ENCODE measurements around the gene MUC4. TPM values are rescaled to one million over a fixed set of nuclear protein-coding genes. Genes with fewer than 3 reads are reported as not detected.

The MUC4 gene
- total RNA-seq, 1 experiment from 2014 or later = 0.03 TPM

- Histone ChIP-seq H3K27ac (ENCODE audit: low read length) (no peak overlapping the region), H3K36me3 (ENCODE audit: control insufficient read depth, insufficient read depth, low read length) (no peaks in the 10 kb centered on the region), H3K4me3 (ENCODE audit: low read depth in 2 of 2, low read length in 2 of 2) (no peak overlapping the region), H3K27me3 (ENCODE audit: control insufficient read depth, insufficient read depth, low read length) (no peaks in the 10 kb centered on the region), H3K9me3 (ENCODE audit: control insufficient read depth, insufficient read depth, low read depth, low read length) (no peaks in the 10 kb centered on the region), H3K4me1 (ENCODE audit: control insufficient read depth, insufficient read depth, low read length) (no peaks in the 10 kb centered on the region)
- no peak for TF ChIP-seq POLR2AphosphoS5 (IDR thresholded peaks at IDR 0.05; ENCODE audit: low read depth, low read length)
- no peak for TF ChIP-seq REST (IDR thresholded peaks at IDR 0.05; ENCODE audit: insufficient read depth in 1 of 2, low read depth in 2 of 2, low read length in 1 of 2)
- no peak for TF ChIP-seq SIN3A (IDR thresholded peaks at IDR 0.05; ENCODE audit: borderline replicate concordance, insufficient read depth, low read depth, low read length)
- TF ChIP-seq TCF7L2 (IDR thresholded peaks at IDR 0.05; ENCODE audit: low read depth, low read length) = no peak
- TF ChIP-seq CTCF (IDR thresholded peaks at IDR 0.05) = no peak
- BruUV-seq (replicated peaks) = no TSS peak
- DNase-seq (ENCODE audit: low read depth, low spot score) (no peak), ATAC-seq (no peak)
- POLR2A ChIA-PET = interaction anchor here (0.5 kb wide), 1 partner anchor 66 kb away, joined by 10 read pairs; no protein-coding TSS in a partner anchor
- CTCF ChIA-PET = no interaction called here
- intact Hi-C loops (cut with micrococcal nuclease; ENCODE audit: unreplicated experiment) (no loop called here), in situ Hi-C loops (cut with HindIII; ENCODE audit: low pct_unique_long_range_greater_than_20kb, low sequenced_read_pairs) (no loop called here)
Measured at GRCh38 chr3:195807681-195808121, 4.0 kb downstream of the MUC4 start.

GRCh38 chr3:195806916-195807231 is 4.9 kb downstream of the MUC4 start:
- no peak overlapping the region for H3K4me3 ChIP-seq (ENCODE audit: low read depth in 2 of 2, low read length in 2 of 2)
- CTCF ChIA-PET = no interaction called here
- H3K9me3 ChIP-seq (ENCODE audit: control insufficient read depth, insufficient read depth, low read depth, low read length) = no peaks in the 10 kb centered on the region
- H3K4me1 ChIP-seq (ENCODE audit: control insufficient read depth, insufficient read depth, low read length) = no peaks in the 10 kb centered on the region
- in situ Hi-C loops (cut with HindIII; ENCODE audit: low pct_unique_long_range_greater_than_20kb, low sequenced_read_pairs) (no loop called here), intact Hi-C loops (cut with micrococcal nuclease; ENCODE audit: unreplicated experiment) (no loop called here)
- no peaks in the 10 kb centered on the region for H3K27me3 ChIP-seq (ENCODE audit: control insufficient read depth, insufficient read depth, low read length)
- ATAC-seq (no peak), DNase-seq (ENCODE audit: low read depth, low spot score) (no peak)
- BruUV-seq (replicated peaks) = no TSS peak
- no peaks in the 10 kb centered on the region for H3K36me3 ChIP-seq (ENCODE audit: control insufficient read depth, insufficient read depth, low read length)
- TF ChIP-seq TCF7L2 (IDR thresholded peaks at IDR 0.05; ENCODE audit: low read depth, low read length) (no peak), CTCF (IDR thresholded peaks at IDR 0.05) (no peak), REST (IDR thresholded peaks at IDR 0.05; ENCODE audit: insufficient read depth in 1 of 2, low read depth in 2 of 2, low read length in 1 of 2) (no peak), SIN3A (IDR thresholded peaks at IDR 0.05; ENCODE audit: borderline replicate concordance, insufficient read depth, low read depth, low read length) (no peak), POLR2AphosphoS5 (IDR thresholded peaks at IDR 0.05; ENCODE audit: low read depth, low read length) (no peak)
- H3K27ac ChIP-seq (ENCODE audit: low read length) = no peak overlapping the region
- POLR2A ChIA-PET = interaction anchor here (0.5 kb wide), 1 partner anchor 65 kb away, joined by 10 read pairs; no protein-coding TSS in a partner anchor
